Stimulated activated CD8-positive, alpha-beta memory T cell treated with anti-CD3 and anti-CD28 coated beads, Interleukin-7, amount 100 ng/mL, for 24 hours (primary cell): ENCODE measurements around the gene CGGBP1.
"Not testable (repeated sequence)": the region's sequence is repeated elsewhere in the genome, so short reads cannot be mapped to it uniquely, and the experiment has no call there.

ENCODE experiments used
- DNase-seq: peaks from one replicate; pipeline ENCODE4 v3.0.0-alpha.2; 2020; ENCODE audit warnings: low read depth

The CGGBP1 gene

GRCh38 chr3:88034491-88035275, 24.1 kb downstream of the CGGBP1 start:
- no peak for DNase-seq

GRCh38 chr3:88033808-88034207, 25.0 kb downstream of the CGGBP1 start:
- no peak for DNase-seq

- DNase-seq = no peak
Measured at GRCh38 chr3:88033079-88033478, 25.7 kb downstream of the CGGBP1 start.

- no peak for DNase-seq
Measured at GRCh38 chr3:88032245-88032644, 26.6 kb downstream of the CGGBP1 start.

DNA sequence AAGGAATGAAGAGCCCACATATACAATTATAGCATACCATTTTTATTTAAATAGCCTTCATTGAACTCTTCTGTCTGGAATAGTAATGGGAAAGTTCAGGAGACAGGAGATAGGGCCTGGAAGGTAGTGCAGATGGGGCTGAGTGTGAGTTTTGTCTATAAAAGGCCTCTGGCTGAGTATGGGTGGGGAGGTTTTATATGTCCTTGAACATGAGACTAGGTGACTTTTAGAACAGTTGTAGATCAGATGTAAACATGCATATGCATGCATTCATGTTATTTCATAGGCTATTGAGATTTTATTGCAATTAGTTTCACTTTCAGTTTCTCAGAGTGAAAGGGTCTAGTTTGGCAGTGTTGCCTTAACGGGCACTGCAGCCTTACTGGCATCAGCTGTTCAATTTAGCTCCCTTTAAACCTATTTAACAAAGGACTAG, 27.1 kb downstream of the CGGBP1 start:
- no peak for DNase-seq

DNA sequence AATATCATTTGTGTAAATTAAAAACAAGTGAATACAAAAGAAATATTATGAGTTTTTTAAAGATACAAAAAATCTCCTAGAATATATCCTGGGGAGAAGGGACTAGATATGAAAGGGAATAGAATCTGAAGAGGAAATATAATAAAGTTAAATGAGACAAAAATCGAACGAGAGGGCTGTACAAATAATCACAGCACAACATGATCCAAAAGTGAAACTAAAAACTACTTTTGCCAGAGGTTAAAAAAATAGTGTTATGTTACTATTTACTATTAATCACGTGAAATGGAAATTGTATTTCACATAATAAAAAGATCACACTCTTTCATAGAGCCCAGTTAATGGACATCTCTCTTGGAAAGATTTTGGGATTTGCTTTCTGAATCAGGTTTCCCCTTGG, 28.6 kb downstream of the CGGBP1 start:
- no peak for DNase-seq

DNA sequence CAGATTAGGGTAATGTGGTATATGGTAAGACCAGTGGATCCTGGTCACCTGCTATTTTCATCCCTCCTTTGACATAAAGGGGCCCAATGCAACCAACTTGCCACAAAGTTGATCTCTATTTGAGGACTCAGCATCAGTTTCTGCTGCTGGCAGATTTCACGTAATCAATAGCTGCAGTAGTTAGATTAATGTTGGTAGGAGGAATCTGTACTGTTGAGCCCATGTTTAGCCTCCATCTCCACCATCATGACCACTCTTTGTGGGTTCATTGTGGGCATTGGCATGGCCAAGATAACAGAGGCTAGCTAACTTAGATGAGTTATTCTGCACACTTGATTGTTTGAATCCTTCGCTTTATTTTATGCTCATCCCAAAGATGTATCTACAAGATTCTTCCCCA, 29.9 kb downstream of the CGGBP1 start:
- no peak for DNase-seq

DNA sequence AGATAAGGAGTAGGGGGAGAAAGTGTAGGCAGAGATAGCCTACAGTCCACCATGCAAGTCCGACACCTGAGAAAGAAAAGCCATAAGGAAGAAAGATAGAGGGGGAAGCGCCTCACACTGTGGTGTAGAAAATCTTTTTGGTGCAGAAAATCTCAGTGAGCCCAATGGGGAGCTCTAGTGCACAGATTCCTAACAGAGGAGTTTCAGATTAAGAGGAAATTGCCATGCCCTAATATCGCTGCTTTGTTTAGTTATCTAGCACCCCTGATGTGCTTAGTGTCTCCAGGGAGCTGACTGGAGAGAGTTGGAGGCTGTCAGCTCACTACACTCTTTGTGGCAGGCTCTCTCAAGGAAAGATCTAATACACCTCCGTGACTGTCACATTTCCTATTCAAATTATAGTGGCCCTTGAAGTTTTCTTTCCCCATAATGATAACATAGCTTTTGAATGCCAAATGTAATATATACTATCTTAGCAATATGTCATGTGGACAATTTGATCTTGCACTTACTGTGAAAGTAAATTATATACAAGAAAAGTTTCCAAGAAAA, 33.7 kb downstream of the CGGBP1 start:
- DNase-seq = no peak

DNA sequence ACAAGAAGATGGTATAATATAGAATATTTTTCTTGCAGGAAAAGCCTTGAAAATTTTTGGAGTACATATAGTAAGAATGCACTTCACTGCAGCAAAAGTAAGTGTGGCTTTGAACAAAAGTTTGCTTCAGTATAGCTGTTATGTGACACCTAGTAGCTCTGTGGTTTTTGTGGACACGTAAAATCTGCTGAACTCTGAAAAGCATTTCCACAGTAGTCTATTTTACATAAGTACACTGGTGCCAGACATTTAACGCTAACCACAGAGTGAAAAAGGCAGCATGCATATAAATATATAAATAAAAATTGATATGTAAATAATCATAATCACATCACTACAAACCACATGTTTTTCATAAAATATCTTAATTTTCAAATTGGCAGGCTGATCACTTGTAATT, 39.8 kb downstream of the CGGBP1 start:
- DNase-seq = no peak

DNA sequence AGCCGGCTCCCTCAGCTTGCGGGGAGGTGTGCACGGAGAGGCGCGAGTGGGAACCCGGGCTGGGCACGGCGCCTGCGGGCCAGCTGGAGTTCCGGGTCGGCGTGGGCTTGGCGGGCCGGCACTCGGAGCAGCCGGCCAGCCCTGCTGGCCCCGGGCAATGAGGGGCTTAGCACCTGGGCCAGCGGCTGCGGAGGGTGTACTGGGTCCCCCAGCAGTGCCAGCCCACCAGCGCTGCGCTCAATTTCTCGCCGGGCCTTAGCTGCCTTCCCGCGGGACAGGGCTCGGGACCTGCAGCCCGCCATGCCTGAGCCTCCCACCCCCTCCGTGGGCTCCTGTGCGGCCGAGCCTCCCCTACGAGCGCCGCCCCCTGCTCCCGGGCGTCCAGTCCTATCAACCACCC, 43.1 kb downstream of the CGGBP1 start:
- not testable (repeated sequence) for DNase-seq

- DNase-seq = no peak
Measured at GRCh38 chr3:88013592-88013991, 45.2 kb downstream of the CGGBP1 start.

- DNase-seq = no peak
Measured at GRCh38 chr3:88010810-88011209, 48.0 kb downstream of the CGGBP1 start.

GRCh38 chr3:88009066-88009465, 49.7 kb downstream of the CGGBP1 start:
- DNase-seq = no peak

- DNase-seq = no peak
Measured at GRCh38 chr3:88005066-88005465, 53.7 kb downstream of the CGGBP1 start.

DNA sequence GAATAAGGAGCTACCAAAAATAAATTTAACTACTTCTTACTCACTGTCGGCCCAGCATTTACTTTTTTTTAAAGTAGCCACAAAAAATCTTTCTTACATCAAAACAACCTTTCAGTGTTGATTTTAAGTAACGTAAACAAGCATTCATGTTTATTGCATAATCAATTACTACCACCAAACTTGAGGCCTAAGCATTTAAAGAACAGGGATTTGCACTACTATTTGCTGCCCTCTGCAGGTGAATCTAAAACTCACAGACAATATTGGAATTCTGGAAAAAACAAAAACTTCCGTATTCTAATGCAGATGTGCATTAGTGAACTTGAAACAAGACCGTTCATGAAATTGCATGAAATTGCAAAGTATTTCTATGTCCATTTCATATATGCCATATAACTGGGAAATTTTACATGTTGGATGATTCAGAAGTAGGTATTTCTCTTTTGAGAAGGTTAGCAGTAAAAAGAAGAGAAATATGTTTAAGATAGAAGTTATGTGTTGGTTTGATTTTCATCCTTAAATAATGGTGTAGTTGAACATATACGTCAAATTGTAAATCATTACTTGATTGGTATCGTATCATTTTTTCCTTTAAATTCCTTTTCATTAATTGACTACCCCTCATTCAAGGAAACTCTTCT, 55.6 kb downstream of the CGGBP1 start:
- no peak for DNase-seq

- no peak for DNase-seq
Measured at GRCh38 chr3:88002448-88002847, 56.4 kb downstream of the CGGBP1 start.
